ENCODE results near the gene RELN. TPM values are rescaled to one million over a fixed set of nuclear protein-coding genes. Genes with fewer than 3 reads are reported as not detected.
A peak's percentile ranks its signal among the peaks of the same experiment; 100 is the strongest.

The RELN gene
- total and polyA plus RNA-seq, 4 donors: 31.9 to 131 (median 69.7) TPM

GRCh38 chr7:103540338-103540737, 449.1 kb downstream of the RELN start:
- peaks cover 13% of the 10 kb centered on the region for H3K4me1 ChIP-seq (ENCODE audit: control insufficient read depth, insufficient read depth, low read length)
- H3K36me3 ChIP-seq (ENCODE audit: control insufficient read depth, insufficient read depth, low read length): no peaks in the 10 kb centered on the region
- H3K27me3 ChIP-seq (ENCODE audit: control insufficient read depth, insufficient read depth, low read length): no peaks in the 10 kb centered on the region
- no peak overlapping the region for H3K27ac ChIP-seq (ENCODE audit: low read depth, low read length)
- H3K4me3 ChIP-seq (ENCODE audit: low read depth, low read length): no peak overlapping the region
- peak in 1 of 6 donors; percentile 8 for DNase-seq (ENCODE audit: low read depth in 4 of 6, low spot score in 6 of 6)
- no peaks in the 10 kb centered on the region for H3K9me3 ChIP-seq (ENCODE audit: control insufficient read depth, insufficient read depth, low read length)
- 82% methylated on average over 4 of the region's 7 CpGs for WGBS (ENCODE audit: insufficient coverage)

GRCh38 chr7:103539875-103540274, 449.6 kb downstream of the RELN start:
- no peak overlapping the region for H3K4me3 ChIP-seq (ENCODE audit: low read depth, low read length)
- no peaks in the 10 kb centered on the region for H3K27me3 ChIP-seq (ENCODE audit: control insufficient read depth, insufficient read depth, low read length)
- WGBS (ENCODE audit: insufficient coverage): 82% methylated on average over 7 of the region's 8 CpGs
- H3K9me3 ChIP-seq (ENCODE audit: control insufficient read depth, insufficient read depth, low read length): no peaks in the 10 kb centered on the region
- H3K36me3 ChIP-seq (ENCODE audit: control insufficient read depth, insufficient read depth, low read length): no peaks in the 10 kb centered on the region
- no peak for DNase-seq (ENCODE audit: low read depth in 4 of 6, low spot score in 6 of 6)
- H3K27ac ChIP-seq (ENCODE audit: low read depth, low read length): peak overlapping the region; percentile 25
- peaks cover 13% of the 10 kb centered on the region for H3K4me1 ChIP-seq (ENCODE audit: control insufficient read depth, insufficient read depth, low read length)

GRCh38 chr7:103538964-103539709, 450.3 kb downstream of the RELN start:
- peaks cover 13% of the 10 kb centered on the region for H3K4me1 ChIP-seq (ENCODE audit: control insufficient read depth, insufficient read depth, low read length)
- no peaks in the 10 kb centered on the region for H3K36me3 ChIP-seq (ENCODE audit: control insufficient read depth, insufficient read depth, low read length)
- H3K27ac ChIP-seq (ENCODE audit: low read depth, low read length): no peak overlapping the region
- H3K27me3 ChIP-seq (ENCODE audit: control insufficient read depth, insufficient read depth, low read length): no peaks in the 10 kb centered on the region
- 79% methylated on average over 5 of the region's 11 CpGs for WGBS (ENCODE audit: insufficient coverage)
- H3K9me3 ChIP-seq (ENCODE audit: control insufficient read depth, insufficient read depth, low read length): no peaks in the 10 kb centered on the region
- H3K4me3 ChIP-seq (ENCODE audit: low read depth, low read length): no peak overlapping the region
- DNase-seq (ENCODE audit: low read depth in 4 of 6, low spot score in 6 of 6): peak in 3 of 6 donors; percentile 20 to 86 (median 59)

GRCh38 chr7:103533761-103534160, 455.7 kb downstream of the RELN start:
- Histone ChIP-seq H3K27ac (ENCODE audit: low read depth, low read length) (no peak overlapping the region), H3K36me3 (ENCODE audit: control insufficient read depth, insufficient read depth, low read length) (no peaks in the 10 kb centered on the region), H3K27me3 (ENCODE audit: control insufficient read depth, insufficient read depth, low read length) (no peaks in the 10 kb centered on the region), H3K4me1 (ENCODE audit: control insufficient read depth, insufficient read depth, low read length) (no peaks in the 10 kb centered on the region), H3K9me3 (ENCODE audit: control insufficient read depth, insufficient read depth, low read length) (no peaks in the 10 kb centered on the region), H3K4me3 (ENCODE audit: low read depth, low read length) (no peak overlapping the region)
- DNase-seq (ENCODE audit: low read depth in 4 of 6, low spot score in 6 of 6): peak in 2 of 6 donors; percentile 54
- no CpG with 5 or more reads among the region's 4 CpGs for WGBS (ENCODE audit: insufficient coverage)

- DNase-seq (ENCODE audit: low read depth in 4 of 6, low spot score in 6 of 6): no peak
- no CpG with 5 or more reads among the region's 5 CpGs for WGBS (ENCODE audit: insufficient coverage)
Observed at GRCh38 chr7:103532955-103533354, 456.5 kb downstream of the RELN start.

GRCh38 chr7:103528152-103528551, 461.3 kb downstream of the RELN start:
- H3K9me3 ChIP-seq (ENCODE audit: control insufficient read depth, insufficient read depth, low read length): no peaks in the 10 kb centered on the region
- no peak overlapping the region for H3K27ac ChIP-seq (ENCODE audit: low read depth, low read length)
- DNase-seq (ENCODE audit: low read depth in 4 of 6, low spot score in 6 of 6): no peak
- no peaks in the 10 kb centered on the region for H3K36me3 ChIP-seq (ENCODE audit: control insufficient read depth, insufficient read depth, low read length)
- no peaks in the 10 kb centered on the region for H3K27me3 ChIP-seq (ENCODE audit: control insufficient read depth, insufficient read depth, low read length)
- H3K4me3 ChIP-seq (ENCODE audit: low read depth, low read length): no peak overlapping the region
- no peaks in the 10 kb centered on the region for H3K4me1 ChIP-seq (ENCODE audit: control insufficient read depth, insufficient read depth, low read length)
- no CpG with 5 or more reads among the region's 2 CpGs for WGBS (ENCODE audit: insufficient coverage)

More at GRCh38 chr7:103532955-103533354, 456.5 kb downstream of the RELN start:
- Histone ChIP-seq H3K4me1 (ENCODE audit: control insufficient read depth, insufficient read depth, low read length) (no peaks in the 10 kb centered on the region), H3K27ac (ENCODE audit: low read depth, low read length) (no peak overlapping the region), H3K27me3 (ENCODE audit: control insufficient read depth, insufficient read depth, low read length) (no peaks in the 10 kb centered on the region), H3K36me3 (ENCODE audit: control insufficient read depth, insufficient read depth, low read length) (no peaks in the 10 kb centered on the region), H3K4me3 (ENCODE audit: low read depth, low read length) (no peak overlapping the region), H3K9me3 (ENCODE audit: control insufficient read depth, insufficient read depth, low read length) (no peaks in the 10 kb centered on the region)

- peak in 2 of 6 donors; percentile 20 to 40 for DNase-seq (ENCODE audit: low read depth in 4 of 6, low spot score in 6 of 6)
- Histone ChIP-seq H3K9me3 (ENCODE audit: control insufficient read depth, insufficient read depth, low read length) (no peaks in the 10 kb centered on the region), H3K36me3 (ENCODE audit: control insufficient read depth, insufficient read depth, low read length) (no peaks in the 10 kb centered on the region), H3K4me1 (ENCODE audit: control insufficient read depth, insufficient read depth, low read length) (no peaks in the 10 kb centered on the region), H3K27me3 (ENCODE audit: control insufficient read depth, insufficient read depth, low read length) (no peaks in the 10 kb centered on the region), H3K4me3 (ENCODE audit: low read depth, low read length) (no peak overlapping the region), H3K27ac (ENCODE audit: low read depth, low read length) (no peak overlapping the region)
- 44% methylated on average over 1 of the region's 1 CpG for WGBS (ENCODE audit: insufficient coverage)
Observed at GRCh38 chr7:103525937-103526336, 463.5 kb downstream of the RELN start.

- Histone ChIP-seq H3K4me3 (ENCODE audit: low read depth, low read length) (no peak overlapping the region), H3K9me3 (ENCODE audit: control insufficient read depth, insufficient read depth, low read length) (no peaks in the 10 kb centered on the region), H3K27ac (ENCODE audit: low read depth, low read length) (no peak overlapping the region), H3K4me1 (ENCODE audit: control insufficient read depth, insufficient read depth, low read length) (no peaks in the 10 kb centered on the region), H3K36me3 (ENCODE audit: control insufficient read depth, insufficient read depth, low read length) (no peaks in the 10 kb centered on the region), H3K27me3 (ENCODE audit: control insufficient read depth, insufficient read depth, low read length) (no peaks in the 10 kb centered on the region)
- DNase-seq (ENCODE audit: low read depth in 4 of 6, low spot score in 6 of 6): peak in 5 of 6 donors; percentile 28 to 93 (median 55)
- 59% methylated on average over 3 of the region's 9 CpGs for WGBS (ENCODE audit: insufficient coverage)
Observed at GRCh38 chr7:103524042-103524907, 465.2 kb downstream of the RELN start.

GRCh38 chr7:103521937-103522336, 467.5 kb downstream of the RELN start:
- DNase-seq (ENCODE audit: low read depth in 4 of 6, low spot score in 6 of 6): peak in 1 of 6 donors; percentile 43
- no peaks in the 10 kb centered on the region for H3K36me3 ChIP-seq (ENCODE audit: control insufficient read depth, insufficient read depth, low read length)
- no peaks in the 10 kb centered on the region for H3K4me1 ChIP-seq (ENCODE audit: control insufficient read depth, insufficient read depth, low read length)
- H3K27ac ChIP-seq (ENCODE audit: low read depth, low read length): no peak overlapping the region
- no peaks in the 10 kb centered on the region for H3K9me3 ChIP-seq (ENCODE audit: control insufficient read depth, insufficient read depth, low read length)
- WGBS (ENCODE audit: insufficient coverage): 43% methylated on average over 2 of the region's 6 CpGs
- no peak overlapping the region for H3K4me3 ChIP-seq (ENCODE audit: low read depth, low read length)
- no peaks in the 10 kb centered on the region for H3K27me3 ChIP-seq (ENCODE audit: control insufficient read depth, insufficient read depth, low read length)
